ENCODE data around the gene GADD45A.

The GADD45A gene

GRCh38 chr1:67705735-67706453 lies 20.9 kb downstream of the GADD45A start:
- no peak overlapping the region for H3K4me3 ChIP-seq (ENCODE audit: low read depth, low read length)
- peaks cover 0 to 17% of the 10 kb centered on the region in 2 experiments; a peak in 1 of 3 replicates for H3K36me3 ChIP-seq (ENCODE audit: control insufficient read depth in 2 of 2, insufficient read depth in 1 of 2, low read length in 2 of 2)
- ChIA-PET CTCF (interaction anchor here (1.6 kb wide), 1 partner anchor 55 kb away, joined by 3 read pairs; no protein-coding TSS in a partner anchor), POLR2A (no interaction called here)
- TF ChIP-seq ZNF785 (tag by site-specific recombination; IDR thresholded peaks at IDR 0.05) (no peak), ZNF596 (tag by site-specific recombination; IDR thresholded peaks at IDR 0.05) (no peak), ZNF701 (tag by site-specific recombination; IDR thresholded peaks at IDR 0.05) (no peak), PRDM1 (tag by site-specific recombination; IDR thresholded peaks at IDR 0.05) (no peak), ZNF433 (tag by site-specific recombination; IDR thresholded peaks at IDR 0.05; ENCODE audit: low read depth) (no peak), REPIN1 (tag by site-specific recombination; IDR thresholded peaks at IDR 0.05; ENCODE audit: low read depth) (no peak), ZNF221 (tag by site-specific recombination; IDR thresholded peaks at IDR 0.05; ENCODE audit: borderline replicate concordance) (no peak), ZSCAN4 (tag by site-specific recombination; IDR thresholded peaks at IDR 0.05) (no peak), ZNF692 (tag by site-specific recombination; IDR thresholded peaks at IDR 0.05) (no peak), ZNF664 (tag by site-specific recombination; IDR thresholded peaks at IDR 0.05) (no peak), ZNF335 (tag by site-specific recombination; conservative IDR thresholded peaks at IDR 0.05) (no peak), PBX3 (CRISPR knock-in tag; IDR thresholded peaks at IDR 0.05) (no peak), ZBTB26 (tag by site-specific recombination; optimal IDR thresholded peaks at IDR 0.05) (no peak), MYNN (tag by site-specific recombination; IDR thresholded peaks at IDR 0.05; ENCODE audit: borderline replicate concordance) (no peak), ZNF16 (tag by site-specific recombination; IDR thresholded peaks at IDR 0.05; ENCODE audit: low read depth) (no peak), WT1 (tag by site-specific recombination; IDR thresholded peaks at IDR 0.05) (no peak), ZNF518A (tag by site-specific recombination; conservative IDR thresholded peaks at IDR 0.05; ENCODE audit: low read depth) (no peak), ZSCAN16 (tag by site-specific recombination; IDR thresholded peaks at IDR 0.05) (no peak), ZBTB8A (tag by site-specific recombination; IDR thresholded peaks at IDR 0.05) (no peak), GLI4 (tag by site-specific recombination; IDR thresholded peaks at IDR 0.05) (no peak)
- peaks cover 4% of the 10 kb centered on the region; the same call in 1 of the 2 replicates for H3K4me1 ChIP-seq (ENCODE audit: control insufficient read depth, insufficient read depth, low read length)
- no peak overlapping the region for H3K27ac ChIP-seq (ENCODE audit: extremely low read depth, low read depth, low read length)
- H3K9me3 ChIP-seq (ENCODE audit: control insufficient read depth, insufficient read depth, low read depth, low read length) = no peaks in the 10 kb centered on the region
